HG03280 (cell line): ENCODE data around the gene APBB1IP.
"Not testable (repeated sequence)": the region's sequence is repeated elsewhere in the genome, so short reads cannot be mapped to it uniquely, and the experiment has no call there.

ENCODE experiments used
- ATAC-seq: cut with Tn5 transposase; IDR thresholded peaks from one replicate; pipeline ENCODE4 v1.9.1; 2021; ENCODE audit warnings: mild to moderate bottlenecking, moderate library complexity; ENCODE audit not compliant: unreplicated experiment

The APBB1IP gene

DNA sequence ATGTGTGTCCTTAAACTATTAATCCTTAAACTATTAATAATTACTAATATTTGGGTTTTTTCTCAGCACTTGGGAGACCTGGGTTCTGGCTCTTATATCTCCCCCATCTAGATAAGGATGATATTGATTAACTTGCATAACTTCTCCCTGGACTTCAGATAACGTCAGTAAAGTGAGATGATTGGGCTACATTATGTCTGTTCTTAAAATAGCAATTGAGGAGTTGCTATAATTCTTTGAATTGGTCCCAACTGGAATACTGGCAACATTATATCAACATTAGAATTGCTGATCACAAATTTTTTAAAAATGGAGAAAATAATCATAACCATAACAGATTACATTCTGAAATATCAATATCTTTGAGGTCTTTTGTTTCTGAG, 1.9 kb downstream of the APBB1IP start:
- ATAC-seq = no peak

DNA sequence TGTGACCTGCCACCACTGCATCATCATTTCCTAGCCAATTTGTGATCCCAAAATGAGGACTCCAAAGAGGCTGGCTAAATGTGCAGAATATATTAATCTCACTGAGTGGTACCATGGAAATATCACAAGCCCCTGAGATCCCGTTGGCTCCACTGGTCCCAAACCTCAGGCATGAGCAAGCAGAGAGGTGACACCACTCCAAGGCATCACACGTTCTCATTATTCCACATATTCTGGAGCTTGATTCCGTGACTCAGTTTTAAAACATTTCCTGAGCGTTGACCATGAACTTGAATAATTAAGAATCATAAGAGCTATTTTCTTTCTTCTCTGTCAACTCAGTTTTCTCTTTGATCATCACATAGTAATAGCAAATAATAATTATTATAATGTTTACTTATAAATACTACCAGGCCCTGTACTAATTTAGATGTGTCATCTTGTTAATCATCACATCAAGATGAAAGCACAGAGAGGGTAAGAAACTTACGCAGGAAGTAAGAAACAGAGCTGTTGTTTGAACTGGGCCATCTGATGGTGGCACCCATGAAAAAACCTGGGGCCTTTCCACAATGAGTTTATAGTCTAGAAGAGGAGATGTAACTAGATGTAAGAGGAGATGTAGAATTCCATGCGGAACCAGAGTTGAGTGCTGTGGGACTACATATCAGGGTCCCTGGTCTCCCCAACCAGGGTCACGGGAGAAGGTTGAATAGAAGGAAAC, 3.5 kb downstream of the APBB1IP start:
- no peak for ATAC-seq

DNA sequence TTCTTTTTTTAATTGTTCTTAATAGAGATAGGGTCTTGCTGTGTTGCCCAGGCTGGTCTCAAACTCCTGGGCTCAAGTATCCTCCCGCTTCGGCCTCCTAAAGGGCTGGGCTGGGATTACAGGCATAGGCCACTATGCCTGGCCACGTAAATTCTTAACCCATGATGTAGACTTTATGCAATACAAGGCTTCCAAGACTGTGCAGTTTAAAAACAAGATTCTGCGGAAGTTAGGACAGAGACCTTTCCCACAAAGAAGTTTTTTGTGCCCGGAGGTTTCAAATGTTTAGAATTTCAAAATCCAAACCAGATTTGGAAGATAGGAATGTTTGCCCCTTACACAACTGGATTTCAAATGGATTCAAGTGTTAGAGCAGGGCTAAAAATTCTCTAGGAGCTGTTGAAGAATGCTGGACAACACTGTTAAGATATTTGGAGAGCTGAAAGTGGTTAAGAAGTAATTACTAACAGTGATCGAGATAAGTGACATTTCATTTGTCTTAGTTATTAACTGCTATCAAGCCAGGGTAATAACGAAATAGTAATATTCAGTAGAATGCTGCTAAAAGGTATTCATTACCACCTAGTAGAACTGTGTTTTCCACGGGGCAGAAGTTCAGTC, 7.4 kb downstream of the APBB1IP start:
- no peak for ATAC-seq

DNA sequence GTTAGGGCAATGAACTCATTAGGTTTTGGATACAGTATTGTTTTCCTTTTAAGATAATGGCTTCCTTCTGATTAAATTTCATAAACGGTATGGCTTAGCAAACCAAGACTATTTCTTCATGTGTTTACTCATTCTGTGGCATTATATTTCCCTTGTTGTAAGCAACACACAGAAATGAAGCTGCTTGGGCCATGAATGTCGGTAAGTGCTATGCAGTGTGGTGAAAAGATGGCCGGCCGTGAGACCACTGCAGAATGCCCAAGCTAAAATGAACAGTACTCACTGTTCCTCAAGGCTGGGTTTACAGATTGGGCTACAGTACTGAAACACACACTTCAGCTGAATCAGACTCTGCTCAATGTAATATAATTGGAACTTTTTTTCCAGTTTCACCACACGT, 8.1 kb downstream of the APBB1IP start:
- no peak for ATAC-seq

DNA sequence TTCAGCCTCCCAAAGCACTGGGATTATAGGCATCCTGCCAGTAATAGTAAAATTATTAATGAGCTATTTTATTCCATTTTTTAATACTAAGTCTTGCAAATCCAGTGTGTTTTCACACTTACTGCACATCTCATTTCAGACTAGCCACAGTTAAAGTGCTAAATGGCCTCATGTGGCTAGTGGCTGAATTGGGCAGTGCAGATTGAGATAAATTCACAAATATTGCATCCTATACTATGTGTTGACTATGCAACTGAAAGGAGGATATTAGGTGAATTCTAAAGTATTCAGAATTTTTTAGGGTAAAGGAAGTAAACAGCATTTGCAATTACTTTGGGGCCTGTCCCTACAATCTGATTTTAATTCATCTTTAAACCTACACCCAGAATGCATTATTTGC, 10.2 kb downstream of the APBB1IP start:
- ATAC-seq = peak; percentile 45

DNA sequence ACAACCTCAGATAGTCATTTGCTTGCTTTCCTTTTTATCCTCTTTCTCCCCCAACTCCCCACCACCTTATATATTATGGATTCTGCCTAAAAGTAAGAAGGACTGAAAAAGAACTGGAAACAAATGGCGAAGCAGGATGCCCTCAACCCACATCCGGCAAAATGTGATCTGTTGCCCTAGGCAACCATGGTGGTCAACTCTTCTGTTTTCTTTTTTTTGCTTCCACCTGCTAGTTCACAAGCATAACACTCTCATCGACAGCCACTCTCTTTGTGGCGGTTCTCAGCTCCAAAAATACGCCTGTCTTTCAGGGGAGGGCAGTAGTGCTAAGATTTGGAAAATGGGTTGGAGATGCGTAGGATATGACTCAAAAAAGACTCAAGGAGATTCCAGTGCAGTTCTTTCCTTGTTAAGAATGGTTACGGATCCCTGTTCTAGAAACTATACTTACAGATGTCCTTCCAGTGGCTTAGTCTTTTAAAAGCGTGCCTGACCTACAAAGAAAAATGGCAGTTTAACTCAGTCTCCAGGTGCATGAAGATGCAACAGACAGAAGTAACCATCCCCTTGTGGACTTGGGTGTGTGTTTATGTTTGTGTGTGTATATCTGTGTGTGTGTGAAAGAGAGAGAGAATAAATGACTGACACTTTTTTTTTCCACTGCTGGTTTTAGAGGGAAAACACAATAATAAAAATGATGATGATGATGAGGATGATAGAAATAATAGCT, 10.7 kb downstream of the APBB1IP start:
- ATAC-seq = peak; percentile 84

DNA sequence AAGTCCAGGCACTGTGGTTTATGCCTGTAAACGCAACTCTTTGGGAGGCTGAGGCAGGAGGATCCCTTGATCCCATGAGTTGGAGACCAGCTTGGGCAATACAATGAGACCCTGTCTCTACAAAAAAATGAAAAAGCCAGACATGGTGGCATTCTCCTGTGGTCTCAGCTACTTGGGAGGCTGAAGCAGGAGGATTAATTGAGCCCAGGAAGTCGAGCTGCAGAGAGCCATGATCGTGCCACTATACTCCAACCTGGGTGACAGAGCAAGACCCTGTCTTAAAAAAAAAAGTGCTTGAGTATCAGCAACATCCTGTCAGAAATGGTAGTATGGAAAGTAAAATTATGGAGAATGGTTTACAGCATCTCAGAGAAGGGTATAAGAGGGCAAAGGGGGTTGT, 11.6 kb downstream of the APBB1IP start:
- no peak for ATAC-seq

DNA sequence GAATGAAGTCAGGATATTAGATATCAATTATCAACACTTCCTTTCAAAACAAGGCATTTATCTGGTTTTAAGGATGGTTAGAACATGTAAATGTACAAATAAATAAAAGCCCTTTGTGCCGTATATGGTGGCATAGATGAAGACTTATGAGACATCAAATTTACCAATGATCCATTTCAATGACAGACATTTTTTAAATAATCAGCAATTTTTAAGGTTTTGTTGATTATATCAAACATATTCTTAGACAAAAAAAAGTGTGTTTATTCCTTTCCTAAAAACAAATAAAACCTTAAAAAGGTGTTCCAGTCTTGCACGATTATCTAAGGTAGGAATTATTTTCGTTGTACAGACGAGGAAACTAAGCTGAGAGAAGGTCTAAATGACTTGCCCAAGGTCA, 13.8 kb downstream of the APBB1IP start:
- ATAC-seq = no peak

DNA sequence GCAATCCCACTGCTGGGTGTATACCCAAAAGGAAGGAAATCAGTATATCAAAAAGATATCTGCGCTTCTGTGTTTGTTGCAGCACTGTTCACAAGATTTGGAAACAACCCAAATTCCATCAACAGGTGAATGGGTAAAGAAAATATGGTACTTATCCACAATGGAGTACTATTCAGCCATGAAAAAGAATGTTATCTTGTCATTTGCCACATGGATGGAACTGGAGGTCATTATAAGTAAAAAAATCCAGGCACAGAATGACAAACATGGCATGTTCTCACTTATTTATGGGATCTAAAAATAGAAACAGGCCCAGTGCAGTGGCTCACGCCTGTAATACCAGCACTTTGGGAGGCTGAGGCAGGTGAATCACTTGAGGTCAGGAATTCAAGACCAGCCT, 15.7 kb downstream of the APBB1IP start:
- no peak for ATAC-seq

DNA sequence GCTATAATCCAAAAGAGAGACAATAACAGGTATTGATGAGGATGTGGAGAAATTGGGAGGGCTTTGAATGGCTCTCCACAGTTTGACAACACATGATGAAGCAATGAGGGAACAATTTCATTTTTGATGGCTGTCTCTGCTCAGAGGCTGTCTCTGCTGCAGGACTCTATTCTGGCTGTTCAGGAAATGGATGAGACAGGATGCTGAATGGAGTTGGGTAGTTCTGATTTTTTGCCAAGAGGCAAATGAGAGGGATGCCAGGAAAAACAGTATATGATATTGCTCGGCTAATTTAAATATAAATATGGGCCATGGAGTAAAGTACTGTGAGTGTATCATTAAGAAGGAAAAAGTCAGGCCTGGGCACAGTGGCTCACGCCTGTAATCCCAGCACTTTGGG, 16.8 kb downstream of the APBB1IP start:
- ATAC-seq = no peak

DNA sequence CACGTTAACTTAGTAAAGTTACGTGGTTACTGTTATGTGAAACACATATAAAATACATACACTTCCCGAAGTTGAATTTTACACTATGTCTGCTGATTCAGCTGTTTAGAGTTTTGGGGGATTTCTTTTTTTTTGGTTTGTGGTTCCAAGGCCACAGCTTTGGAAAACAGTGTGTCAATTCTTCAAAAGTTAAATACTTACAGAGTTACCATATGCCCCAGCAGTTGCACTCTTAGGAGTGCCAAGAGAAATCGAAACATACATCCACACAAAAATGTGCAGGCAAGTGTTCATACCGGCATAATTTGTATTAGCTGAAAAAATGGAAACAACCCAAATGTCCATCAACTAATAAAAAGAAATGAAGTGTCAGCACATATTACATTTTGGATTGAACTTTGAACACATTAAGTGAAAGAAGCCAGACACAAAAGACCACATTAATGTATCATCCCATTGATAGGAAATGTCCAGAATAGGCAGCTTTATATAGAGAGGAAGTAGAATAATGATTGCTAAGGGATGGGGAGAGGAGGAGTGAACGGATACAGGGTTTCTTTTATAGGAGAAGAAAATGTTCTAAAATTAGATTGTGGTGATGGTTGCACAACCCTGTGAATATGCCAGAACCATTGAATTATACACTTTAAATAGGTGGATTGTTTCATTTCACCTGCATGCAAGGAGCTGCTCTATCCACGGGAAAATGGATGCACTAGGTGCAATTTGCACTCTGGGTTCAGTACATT, 17.6 kb downstream of the APBB1IP start:
- no peak for ATAC-seq

DNA sequence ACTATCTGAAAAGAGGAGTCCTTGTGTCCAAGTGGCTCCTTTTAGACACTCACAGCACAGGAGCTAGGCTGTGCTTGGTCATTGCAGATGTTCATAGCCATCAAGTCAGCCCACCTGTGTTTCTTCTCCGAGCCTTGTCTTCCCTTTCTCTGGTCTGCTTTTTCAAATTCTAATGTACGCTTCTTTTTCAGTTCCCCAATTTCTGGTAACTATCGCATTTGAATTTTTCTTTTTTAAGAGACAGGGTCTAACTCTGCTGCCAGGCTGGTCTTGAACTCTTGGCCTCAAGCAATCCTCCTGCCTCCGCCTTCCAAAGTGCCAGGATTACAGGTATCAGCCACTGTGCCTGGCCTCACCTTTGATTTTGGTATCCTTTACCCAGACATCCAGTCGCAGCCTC, 18.9 kb downstream of the APBB1IP start:
- peak; percentile 96 for ATAC-seq

DNA sequence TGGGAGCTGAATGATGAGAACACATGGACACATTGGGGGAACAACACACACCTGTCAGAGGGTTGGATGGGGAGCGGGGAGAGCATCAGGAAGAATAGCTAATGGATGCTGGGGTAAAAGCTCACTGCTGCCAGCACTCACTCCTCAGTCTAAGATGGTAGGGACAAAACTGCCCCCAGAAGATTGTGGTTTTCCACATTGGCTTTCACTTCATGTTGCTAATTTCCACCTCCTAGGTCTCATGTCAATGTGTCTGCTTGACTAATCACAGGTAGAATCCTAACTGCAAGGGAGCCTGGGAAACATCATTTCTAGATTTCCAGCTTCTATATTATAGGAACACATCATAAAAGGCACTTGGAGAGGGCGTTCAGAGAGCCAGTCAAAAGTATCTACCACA, 22.6 kb downstream of the APBB1IP start:
- no peak for ATAC-seq

DNA sequence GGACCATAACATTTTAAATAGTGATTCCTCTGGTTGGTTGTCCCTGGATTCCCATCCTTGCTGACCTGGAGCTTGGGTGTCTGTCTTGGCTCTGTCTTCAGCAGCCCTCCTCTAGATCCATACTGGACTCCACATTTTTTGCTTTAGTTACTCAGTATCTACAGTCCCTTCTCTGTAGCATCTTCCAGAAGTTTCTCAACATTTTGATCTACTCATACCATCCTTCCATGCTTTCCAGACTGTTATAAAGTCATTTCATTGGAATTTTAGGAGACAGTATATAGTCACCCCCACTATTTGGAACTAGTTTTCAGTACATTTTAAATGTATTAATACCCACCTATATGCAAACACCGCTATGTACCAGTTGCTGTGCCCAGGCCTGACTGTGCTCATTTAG, 25.8 kb downstream of the APBB1IP start:
- ATAC-seq = no peak

DNA sequence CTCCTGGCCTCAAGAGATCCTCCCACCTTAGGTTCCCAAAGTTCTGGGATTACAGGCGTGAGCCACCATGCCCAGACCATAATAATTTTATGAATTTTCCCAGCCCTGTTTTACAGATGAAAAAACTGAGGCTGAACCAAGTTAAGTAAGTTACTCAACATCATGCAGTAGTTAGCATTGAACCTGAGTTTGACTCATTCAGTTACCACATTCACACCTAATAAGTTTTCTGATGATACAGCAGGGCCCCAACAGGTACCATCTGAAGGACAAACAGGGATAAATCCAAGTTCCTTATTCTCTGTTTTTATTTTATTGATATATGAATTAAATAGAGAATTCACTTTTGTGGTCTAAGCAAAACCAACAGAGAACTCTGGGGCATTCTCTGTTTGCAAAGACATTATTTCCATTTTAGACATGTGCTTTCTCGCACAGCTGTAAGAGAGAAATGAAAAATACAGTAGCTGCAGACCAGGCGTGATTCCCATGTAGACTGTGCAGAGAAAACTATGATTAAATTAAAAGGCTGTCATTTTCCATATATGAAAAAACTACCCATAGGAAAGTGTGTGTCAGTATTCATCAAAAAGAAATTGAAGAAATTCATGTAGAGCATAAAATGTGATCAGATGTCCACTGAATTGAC, 26.6 kb downstream of the APBB1IP start:
- ATAC-seq = no peak

DNA sequence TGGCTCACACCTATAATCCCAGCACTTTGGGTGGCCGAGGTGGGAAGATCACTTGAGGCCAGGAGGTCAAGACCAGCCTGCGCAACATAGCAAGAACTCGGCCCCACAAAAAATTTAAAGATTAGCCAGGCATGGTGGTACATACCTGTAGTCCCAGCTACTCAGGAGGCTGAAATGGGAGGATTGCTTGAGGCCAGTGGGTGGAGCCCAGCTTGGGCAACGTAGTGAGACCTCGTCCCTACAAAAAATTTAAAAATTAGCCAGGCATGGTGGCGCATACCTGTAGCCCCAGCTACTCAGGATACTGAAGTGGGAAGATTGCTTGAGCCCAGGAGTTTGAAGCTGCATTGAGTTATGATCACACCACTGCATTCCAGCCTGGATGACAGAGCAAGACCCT, 28.4 kb downstream of the APBB1IP start:
- not testable (repeated sequence) for ATAC-seq

DNA sequence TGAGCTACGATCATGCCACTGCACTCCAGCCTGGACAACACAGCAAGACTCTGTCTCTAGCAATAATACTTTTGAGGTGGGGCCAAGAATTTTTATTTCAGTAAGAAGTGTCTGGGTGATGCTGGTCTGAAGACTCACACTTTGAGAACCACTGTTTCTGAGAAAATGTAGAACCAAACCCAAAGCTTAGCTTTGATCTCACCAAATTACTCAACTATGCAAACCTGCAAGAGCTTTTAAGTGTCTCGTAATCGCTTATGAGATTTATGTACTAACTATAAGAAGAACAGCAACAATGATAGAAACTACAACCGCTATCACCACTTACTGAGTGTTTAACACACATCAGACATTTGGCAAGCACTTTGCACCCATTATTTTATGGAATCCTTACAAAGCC, 29.5 kb downstream of the APBB1IP start:
- ATAC-seq = no peak

DNA sequence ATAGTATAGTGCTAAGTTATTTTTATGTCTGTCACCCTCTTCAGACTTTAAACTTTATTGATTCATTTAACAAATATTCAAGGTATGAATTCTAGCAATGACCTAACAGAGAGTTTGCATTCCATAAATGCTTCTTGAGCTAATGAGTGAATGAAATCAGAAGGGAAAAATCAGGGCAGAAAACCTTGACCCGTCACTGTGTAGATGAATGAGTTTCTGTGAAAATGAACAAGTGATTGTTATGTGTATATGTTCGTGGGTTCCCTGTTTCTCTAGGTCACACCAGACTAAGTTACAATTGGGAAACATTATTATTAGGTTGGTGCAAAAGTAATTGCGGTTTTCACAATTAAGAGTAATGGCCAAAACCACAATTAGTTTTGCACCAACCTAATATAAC, 30.1 kb downstream of the APBB1IP start:
- no peak for ATAC-seq

DNA sequence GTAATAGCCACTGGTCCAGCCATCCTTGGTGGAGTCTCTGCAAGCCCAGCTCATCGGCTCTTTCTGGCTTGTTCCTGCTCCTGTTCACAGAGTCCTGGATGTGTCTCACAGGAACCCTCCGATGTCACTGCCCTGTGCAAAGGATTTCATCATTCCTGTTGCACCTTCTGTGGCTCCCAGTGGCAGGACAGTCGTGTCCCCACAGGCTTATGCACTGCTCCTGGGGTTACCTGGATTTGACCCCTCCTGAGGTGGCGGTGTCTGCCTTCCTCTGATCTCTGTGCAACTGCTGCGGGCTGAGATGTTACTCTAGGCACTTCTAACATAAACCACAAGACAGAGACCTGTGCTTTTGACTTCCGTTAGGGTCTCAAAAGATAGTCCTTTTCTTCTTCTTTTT, 30.6 kb downstream of the APBB1IP start:
- ATAC-seq = peak; percentile 47

DNA sequence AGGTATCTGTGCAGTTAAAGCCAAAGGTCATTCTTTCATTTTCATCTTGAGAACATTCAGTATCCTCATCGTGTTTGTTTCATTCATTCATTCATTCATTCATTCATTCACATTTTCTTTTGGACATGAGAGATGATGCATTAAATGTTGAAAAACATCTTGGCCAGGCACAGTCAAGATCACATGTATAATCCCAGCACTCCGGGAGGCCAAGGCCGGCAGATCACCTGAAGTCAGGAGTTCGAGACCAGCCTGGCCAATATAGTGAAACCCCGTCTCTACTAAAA, 34.3 kb downstream of the APBB1IP start:
- ATAC-seq = no peak

DNA sequence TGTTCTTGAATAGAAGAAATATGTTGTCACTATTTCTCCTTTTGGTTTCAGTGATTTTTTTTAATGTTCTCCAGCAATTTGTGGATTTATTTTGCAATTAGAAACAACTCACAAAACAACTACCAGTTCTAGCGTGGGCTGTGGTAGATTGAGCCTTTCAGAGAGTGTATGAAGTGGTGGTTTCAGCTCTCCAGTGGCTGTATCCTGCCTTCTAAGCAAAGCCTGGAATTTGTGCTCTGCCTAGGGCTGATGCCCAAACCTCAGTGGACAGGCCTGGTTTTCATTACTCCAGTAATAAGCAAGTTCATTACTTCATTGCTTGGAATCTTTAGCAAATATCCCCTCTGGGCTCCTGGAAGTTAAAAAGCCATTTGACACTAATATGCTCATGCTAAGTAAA, 35.9 kb downstream of the APBB1IP start:
- no peak for ATAC-seq
